Measurements from ENCODE around the gene BAIAP3. TPM values are rescaled to one million over a fixed set of nuclear protein-coding genes. Genes with fewer than 3 reads are reported as not detected.

The BAIAP3 gene
- total RNA-seq, 4 donors from 2014 or later, result 0.59 to 5.5 (median 3.5) TPM

DNA sequence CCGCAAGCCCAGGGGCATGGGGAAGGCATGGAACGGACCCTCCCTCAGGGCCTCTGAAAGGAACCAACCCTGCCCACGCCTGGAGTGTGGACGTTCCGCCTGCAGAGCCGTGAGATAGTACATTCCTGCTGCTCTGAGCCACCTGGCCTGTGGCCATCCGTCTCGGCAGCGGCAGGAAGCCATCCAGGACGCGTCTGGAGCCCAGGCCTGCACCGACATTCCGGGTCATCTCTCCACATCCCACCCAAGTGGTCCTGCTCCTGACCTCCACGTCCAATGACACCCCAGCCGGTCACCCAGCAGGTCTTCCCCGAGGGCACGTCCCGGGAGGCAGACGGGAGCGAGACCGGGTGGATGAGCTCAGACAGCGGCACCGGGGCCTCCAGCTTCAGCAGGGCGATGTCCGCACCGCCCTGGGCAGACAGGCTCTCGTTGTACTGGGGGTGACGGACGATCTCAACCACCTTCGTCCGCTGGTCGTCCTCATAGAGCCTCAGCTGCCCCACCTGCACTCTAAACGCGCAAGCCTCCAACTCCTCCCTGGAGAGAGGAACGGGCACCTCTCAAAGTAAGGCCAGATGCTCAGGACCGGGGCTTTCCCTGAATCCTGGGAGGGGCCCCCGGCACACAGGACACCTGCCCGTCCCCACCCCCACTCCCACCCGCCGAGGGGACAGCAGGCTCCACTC, 45.3 kb upstream of the BAIAP3 start:
- no peak overlapping the region for H3K4me3 ChIP-seq
- TF ChIP-seq POLR2A (IDR thresholded peaks at IDR 0.05), result no peak
- TF ChIP-seq, protein P1, sequence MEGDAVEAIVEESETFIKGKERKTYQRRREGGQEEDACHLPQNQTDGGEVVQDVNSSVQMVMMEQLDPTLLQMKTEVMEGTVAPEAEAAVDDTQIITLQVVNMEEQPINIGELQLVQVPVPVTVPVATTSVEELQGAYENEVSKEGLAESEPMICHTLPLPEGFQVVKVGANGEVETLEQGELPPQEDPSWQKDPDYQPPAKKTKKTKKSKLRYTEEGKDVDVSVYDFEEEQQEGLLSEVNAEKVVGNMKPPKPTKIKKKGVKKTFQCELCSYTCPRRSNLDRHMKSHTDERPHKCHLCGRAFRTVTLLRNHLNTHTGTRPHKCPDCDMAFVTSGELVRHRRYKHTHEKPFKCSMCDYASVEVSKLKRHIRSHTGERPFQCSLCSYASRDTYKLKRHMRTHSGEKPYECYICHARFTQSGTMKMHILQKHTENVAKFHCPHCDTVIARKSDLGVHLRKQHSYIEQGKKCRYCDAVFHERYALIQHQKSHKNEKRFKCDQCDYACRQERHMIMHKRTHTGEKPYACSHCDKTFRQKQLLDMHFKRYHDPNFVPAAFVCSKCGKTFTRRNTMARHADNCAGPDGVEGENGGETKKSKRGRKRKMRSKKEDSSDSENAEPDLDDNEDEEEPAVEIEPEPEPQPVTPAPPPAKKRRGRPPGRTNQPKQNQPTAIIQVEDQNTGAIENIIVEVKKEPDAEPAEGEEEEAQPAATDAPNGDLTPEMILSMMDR (IDR thresholded peaks at IDR 0.05), result no peak
- intact Hi-C loops (cut with DNase I; ENCODE audit: low total_unique reads), result no loop called here
- H3K4me1 ChIP-seq, result no peaks in the 10 kb centered on the region
- H3K27me3 ChIP-seq, result peaks cover 6 to 23% of the 10 kb centered on the region in 2 donors
- no peaks in the 10 kb centered on the region for H3K36me3 ChIP-seq
- H3K27ac ChIP-seq, result no peak overlapping the region
- no peak for DNase-seq
- H3K9me3 ChIP-seq, result no peaks in the 10 kb centered on the region

DNA sequence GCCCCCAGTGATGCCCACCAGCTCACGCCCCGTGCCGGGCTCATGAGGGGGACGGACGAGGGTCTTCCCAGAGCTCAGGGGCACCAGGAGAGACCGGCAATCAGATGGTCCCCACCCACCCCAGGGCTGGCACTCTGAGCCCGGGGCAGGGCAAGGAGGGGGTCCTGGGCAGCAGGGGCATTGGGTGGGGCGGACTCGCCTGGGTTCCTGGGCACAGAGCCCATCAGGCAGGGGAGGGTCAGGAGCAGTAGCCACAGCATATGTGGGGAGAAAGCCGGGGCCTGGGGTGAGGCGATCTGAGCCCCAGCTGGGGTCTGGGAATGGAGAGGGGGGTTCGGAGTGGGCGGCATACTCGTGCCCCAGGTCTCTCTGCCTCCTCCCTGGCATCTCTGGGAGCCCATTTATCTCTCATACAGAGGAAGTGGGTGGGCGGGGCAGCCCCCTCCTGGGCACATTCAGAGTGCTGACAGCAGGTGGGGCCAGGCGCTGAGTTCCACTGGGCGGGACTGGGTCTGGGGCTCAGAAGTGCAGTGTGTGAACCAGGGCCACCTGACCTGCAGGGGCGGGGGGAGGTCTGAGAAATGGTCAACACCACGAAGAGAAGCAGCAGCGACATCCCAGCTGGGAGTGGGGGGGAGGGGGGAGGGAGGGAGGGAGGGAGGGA, 44.5 kb upstream of the BAIAP3 start:
- no peak for DNase-seq
- no peak for TF ChIP-seq POLR2A (IDR thresholded peaks at IDR 0.05)
- TF ChIP-seq, protein P1 (IDR thresholded peaks at IDR 0.05), result no peak
- peaks cover 6 to 23% of the 10 kb centered on the region in 2 donors for H3K27me3 ChIP-seq

DNA sequence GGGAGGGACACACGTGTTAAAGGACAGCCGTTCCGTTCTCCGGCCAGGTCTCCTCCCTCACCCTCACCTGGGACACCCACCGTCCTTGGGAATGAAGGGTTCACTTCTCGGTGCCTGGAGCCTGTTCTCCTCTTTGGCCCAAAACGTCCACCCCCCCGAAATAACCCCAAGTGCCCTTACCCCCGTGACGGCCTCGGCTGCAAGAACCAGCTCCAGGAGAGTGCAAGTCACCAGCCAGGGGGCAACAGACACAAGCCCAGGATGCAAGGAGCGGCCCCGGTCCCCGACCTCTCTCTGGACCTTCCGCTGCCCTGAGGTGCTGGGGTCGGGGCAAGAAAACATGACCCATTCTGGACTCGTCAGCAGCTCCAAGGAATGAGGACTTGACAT, 44.0 kb upstream of the BAIAP3 start:
- no peaks in the 10 kb centered on the region for H3K9me3 ChIP-seq
- peaks cover 6 to 23% of the 10 kb centered on the region in 2 donors for H3K27me3 ChIP-seq
- intact Hi-C loops (cut with DNase I; ENCODE audit: low total_unique reads), result no loop called here
- TF ChIP-seq, protein P1 (IDR thresholded peaks at IDR 0.05), result no peak
- TF ChIP-seq POLR2A (IDR thresholded peaks at IDR 0.05), result no peak
- H3K4me1 ChIP-seq, result no peaks in the 10 kb centered on the region
- DNase-seq, result no peak
- no peak overlapping the region for H3K27ac ChIP-seq
- no peak overlapping the region for H3K4me3 ChIP-seq
- no peaks in the 10 kb centered on the region for H3K36me3 ChIP-seq

More for the DNA sequence above, 44.5 kb upstream of the BAIAP3 start:
- no peak overlapping the region for H3K4me3 ChIP-seq
- no peaks in the 10 kb centered on the region for H3K9me3 ChIP-seq
- H3K4me1 ChIP-seq, result no peaks in the 10 kb centered on the region
- no peak overlapping the region for H3K27ac ChIP-seq
- H3K36me3 ChIP-seq, result no peaks in the 10 kb centered on the region
- intact Hi-C loops (cut with DNase I; ENCODE audit: low total_unique reads), result no loop called here

DNA sequence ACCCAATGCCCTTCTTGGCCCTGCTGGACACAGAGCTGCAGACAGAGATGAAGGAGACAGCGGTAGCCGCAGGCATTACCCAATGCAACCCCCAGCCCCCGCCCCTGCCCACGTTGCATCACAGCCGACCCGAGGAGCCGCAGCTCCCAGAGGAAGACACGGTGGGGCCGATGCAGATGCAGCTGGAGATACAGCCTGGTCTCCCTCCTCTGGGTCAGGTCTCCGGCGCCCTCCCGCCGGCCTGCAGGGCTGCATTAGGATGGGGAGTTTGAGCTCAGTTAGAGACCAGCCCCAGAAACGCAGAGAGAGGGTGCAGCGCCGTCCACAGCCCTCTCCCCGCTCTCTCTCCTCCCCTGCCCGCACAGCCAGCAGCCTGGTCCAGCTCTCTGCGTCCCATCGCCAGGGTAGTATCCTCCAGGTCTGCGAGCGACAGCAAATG, 43.4 kb upstream of the BAIAP3 start:
- TF ChIP-seq, protein P1 (IDR thresholded peaks at IDR 0.05), result no peak
- no peak for TF ChIP-seq POLR2A (IDR thresholded peaks at IDR 0.05)
- Histone ChIP-seq H3K4me1 (no peaks in the 10 kb centered on the region), H3K4me3 (no peak overlapping the region), H3K36me3 (no peaks in the 10 kb centered on the region), H3K9me3 (no peaks in the 10 kb centered on the region), H3K27ac (no peak overlapping the region), H3K27me3 (peaks cover 6 to 23% of the 10 kb centered on the region in 2 donors)
- DNase-seq, result no peak
- intact Hi-C loops (cut with DNase I; ENCODE audit: low total_unique reads), result no loop called here

DNA sequence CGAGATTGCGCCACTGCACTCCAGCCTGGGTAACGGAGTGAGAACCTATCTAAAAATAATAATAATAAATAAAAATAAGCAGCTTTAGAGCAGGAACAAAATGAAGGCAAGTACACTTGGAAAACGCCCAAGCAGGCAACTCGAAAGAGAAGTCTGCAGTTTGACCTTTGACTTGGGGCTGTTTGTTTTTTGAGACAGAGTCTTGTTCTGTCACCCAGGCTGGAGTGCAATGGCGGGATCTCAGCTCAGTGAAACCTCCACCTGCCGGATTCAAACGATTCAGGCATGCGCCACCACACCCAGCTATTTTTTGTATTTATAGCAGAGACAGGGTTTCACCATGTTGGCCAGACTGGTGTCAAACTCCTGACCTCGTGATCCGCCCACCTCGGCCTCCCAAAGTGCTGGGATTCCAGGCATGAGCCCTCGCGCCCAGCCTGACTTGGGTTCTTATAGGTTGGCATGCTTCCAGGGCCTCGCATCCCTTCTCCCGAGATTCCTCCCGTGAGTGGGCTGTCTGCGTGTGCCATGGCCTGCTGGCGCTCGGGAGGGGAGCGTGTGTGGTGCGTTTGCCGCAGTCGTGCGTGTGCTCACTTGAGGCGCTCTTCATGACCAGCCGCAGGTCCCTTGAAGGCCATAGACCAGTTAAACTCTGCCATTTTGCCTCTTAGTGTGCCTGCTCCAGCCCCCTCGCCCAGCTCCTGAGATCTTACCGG, 42.4 kb upstream of the BAIAP3 start:
- DNase-seq, result no peak
- H3K9me3 ChIP-seq, result no peaks in the 10 kb centered on the region
- H3K36me3 ChIP-seq, result no peaks in the 10 kb centered on the region
- intact Hi-C loops (cut with DNase I; ENCODE audit: low total_unique reads), result no loop called here
- H3K4me1 ChIP-seq, result no peaks in the 10 kb centered on the region
- no peak overlapping the region for H3K27ac ChIP-seq
- peaks cover 6 to 23% of the 10 kb centered on the region in 2 donors for H3K27me3 ChIP-seq
- H3K4me3 ChIP-seq, result no peak overlapping the region
- TF ChIP-seq, protein P1 (IDR thresholded peaks at IDR 0.05), result no peak
- no peak for TF ChIP-seq POLR2A (IDR thresholded peaks at IDR 0.05)
